ENCODE measurements around the gene SIPA1L3.
"Not testable (repeated sequence)": the region's sequence is repeated elsewhere in the genome, so short reads cannot be mapped to it uniquely, and the experiment has no call there.

Gene SIPA1L3

DNA sequence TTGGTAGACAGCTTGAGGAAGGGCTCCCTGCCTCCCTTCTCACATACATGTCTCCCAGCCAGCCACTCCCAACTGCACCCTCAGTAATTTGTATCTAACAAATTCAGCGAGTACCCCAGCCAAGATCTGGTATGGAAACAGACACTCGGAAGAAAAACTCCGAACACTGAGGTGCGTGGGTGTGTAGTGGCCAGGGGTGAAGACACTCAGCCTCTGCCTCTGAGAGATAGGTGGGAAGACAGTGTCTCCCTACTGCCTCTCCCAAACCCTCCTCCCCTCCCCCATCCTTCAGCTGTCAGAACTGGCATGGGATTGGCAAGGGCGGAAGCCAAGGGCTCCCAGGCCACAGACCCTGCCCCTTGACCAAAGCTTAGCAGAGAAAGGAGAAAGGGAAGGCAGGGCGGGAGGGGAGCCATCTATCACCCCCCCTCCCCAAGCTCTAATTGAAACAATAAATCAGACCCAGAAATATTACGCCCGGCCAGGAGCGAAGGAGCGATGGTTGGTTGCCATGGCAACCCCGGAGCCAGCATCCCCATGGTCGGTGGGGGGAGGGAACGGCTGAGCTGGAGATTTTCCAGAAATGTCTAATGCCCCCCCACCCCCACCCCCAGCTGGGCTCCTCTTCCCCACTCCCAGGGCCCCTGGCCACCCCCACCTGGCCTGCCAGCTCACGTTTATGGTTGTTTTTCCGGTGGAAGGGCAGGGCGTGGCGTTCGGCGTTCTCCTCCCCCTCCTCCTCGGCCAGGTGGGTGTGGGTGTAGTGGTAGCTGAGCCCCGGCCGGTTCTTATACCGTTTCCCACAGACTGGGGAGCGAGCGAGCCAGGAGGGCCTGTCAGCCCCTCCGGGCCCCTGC lies 310.0 kb downstream of the SIPA1L3 start:
- no peak for FAIRE-seq

DNA sequence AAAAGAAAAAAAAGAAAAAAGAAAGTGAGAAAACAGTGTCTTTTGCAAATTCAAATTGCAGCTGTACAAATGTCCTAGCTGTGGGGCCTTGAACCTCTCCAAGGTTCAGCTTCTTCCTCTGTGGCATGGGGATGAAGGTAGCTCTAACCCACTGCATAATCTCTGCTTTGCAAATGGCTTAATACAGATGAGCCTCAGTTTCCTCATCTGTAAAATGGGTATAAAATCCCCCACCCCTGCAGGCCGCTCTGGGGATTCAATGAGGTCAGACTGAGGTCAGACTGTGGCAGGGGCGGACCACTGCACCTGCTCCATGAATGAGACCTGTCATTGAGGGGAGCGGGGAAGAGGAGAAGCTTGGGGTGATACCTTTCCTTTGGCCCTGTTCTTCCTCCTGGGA lies 311.2 kb downstream of the SIPA1L3 start:
- no peak for FAIRE-seq

DNA sequence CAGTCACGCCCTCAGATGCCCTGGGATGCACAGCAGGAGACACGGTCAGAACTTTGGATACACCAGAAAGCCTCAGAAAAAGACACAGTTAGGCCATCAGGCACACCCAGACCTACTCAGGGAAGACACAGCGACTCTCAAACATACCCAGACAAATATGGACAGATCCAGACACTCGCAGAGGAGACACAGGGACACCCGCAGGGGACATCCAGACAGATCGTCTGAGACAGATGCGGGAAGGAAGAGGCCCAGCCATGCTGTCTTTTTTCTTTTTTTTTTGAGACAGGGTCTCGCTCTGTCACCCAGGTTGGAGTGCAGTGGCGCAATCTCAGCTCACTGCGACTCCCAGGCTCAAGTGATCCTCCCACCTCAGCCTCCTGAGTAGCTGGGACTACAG lies 312.2 kb downstream of the SIPA1L3 start:
- no peak for FAIRE-seq

DNA sequence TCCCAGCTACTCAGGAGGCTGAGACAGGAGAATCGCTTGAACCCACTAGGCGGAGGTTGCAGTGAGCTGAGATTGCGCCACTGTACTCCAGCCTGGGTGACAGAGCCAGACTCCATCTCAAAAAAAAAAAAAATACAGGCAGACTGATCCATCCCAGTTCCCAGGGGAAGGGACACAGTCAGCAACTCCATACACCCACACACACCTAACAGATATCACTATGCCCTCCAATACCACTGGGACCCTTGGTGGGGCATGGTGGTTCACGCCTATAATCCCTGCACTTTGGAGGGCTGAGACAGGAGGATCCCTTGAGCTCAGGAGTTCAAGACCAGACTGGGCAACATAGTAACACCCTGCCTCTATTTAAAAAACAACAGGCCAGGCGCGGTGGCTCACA lies 314.4 kb downstream of the SIPA1L3 start:
- FAIRE-seq: no peak

DNA sequence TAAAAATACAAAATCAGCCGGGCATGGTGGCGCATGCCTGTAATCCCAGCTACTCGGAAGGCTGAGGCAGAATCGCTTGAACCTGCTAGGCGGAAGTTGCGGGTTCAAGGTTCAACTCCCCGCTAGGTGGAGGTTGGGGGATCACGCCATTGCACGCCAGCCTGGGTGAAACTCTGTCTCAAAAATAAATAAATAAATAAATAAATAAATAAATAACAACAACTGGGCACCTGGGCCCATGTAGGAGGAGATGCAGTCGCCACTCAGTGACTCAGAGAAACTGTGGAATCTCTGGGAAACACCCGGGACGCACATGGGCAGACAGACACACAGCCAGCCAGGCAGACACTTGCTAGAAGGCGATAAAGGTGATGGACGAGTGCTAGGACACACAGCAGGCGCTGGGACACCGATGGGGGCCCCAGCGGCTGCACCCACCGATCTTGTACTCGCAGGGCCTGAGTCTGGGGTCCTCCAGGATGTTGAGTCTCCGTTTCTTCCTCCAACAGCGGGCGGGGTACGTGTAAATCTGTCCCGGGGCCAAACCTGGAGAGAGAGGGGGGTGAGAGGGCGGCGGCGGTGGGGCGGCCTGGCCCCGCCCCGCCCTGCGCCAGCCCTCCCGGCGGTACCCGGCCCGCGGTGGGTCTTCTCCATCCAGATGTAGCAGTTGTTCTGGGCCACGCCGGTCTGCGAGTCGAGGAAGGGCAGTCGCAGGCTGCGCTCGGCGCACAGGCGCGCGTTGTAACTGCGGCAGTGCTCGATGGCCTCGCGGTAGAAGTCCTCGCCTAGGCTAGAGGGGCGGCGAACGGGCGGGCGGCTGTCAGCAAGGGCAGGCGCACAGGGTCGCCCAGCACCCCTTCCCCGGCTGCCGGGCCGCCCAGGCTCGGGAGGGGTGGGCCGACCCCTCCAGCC lies 315.2 kb downstream of the SIPA1L3 start:
- FAIRE-seq: no peak

DNA sequence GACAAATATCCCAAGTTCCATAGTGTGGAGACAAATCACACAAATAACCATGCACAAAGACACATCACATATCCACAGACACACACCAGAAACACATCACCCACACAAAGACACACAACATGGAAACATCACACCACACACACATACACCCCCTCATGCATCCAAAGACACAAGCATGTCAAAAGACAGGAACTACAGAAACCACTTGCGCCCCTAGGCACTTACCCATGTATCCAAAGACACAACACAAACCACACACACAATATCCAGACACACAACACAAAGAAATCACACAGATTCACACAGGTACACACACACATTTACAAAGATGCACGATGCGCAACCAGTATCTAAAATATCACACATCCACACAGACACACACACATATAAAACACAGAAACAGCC lies 316.1 kb downstream of the SIPA1L3 start:
- no peak for FAIRE-seq

DNA sequence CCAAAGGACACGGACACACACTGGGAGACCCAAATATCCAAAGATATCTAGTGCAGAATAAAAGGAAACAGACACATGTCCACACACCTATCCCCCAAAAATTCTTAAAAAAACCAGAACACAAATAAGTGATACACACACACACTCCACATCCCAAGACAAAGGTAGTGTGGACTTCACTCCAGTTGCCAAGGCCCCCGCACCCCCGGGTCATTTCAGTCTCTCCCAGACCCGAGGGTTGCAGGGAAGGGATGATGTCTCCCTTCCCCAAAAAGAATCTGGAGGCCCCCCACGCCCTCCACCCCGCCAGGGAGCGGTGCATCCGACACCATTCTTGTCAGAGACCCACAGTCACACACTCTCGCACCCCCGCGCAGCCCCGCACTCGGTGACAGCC lies 316.6 kb downstream of the SIPA1L3 start:
- no peak for FAIRE-seq

DNA sequence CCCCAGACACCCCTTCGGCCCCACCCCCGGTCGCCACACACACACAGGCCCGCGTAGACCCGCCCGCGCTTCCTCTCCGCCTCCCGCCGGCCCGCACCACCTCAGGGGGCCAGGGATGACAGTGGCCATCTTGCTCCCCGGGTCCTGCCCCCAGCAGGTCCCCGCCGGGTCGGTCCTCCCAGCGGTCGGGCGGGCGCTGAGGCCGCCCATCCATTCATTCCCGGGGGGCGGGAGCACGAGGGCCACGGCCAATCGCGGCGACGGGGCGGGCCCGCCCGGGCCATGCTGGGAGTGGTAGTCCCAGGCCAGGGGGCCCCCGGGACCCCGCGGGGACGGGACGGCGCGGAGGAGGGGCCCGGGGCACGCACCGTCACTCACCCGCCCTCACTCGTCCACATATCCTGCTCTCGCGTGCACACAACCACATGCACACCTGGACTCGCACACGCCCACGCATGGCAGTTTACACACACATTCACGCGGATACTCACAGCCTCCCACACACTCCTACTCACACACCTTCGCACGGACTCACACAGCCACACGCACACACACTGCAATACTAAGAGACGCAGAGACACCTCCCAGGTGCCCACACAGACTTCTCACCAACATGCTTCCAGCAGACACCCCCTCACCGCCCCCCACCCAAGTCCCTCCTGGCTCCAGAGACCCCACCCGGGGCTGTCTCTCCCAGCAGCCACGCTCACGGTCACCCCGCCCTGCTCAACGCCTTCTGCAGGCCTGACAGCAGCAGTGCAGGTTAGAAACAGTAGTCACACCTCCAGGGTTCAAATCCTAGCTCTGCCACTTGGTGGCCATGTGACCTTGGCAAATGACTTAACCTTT lies 317.2 kb downstream of the SIPA1L3 start, which contains the start of gene DPF1:
Gene DPF1, minus strand, starts transcription at position 209 of the 849 bp plus-strand sequence. Its CDS starts 80 bp downstream, at position 129.
- no peak for FAIRE-seq

DNA sequence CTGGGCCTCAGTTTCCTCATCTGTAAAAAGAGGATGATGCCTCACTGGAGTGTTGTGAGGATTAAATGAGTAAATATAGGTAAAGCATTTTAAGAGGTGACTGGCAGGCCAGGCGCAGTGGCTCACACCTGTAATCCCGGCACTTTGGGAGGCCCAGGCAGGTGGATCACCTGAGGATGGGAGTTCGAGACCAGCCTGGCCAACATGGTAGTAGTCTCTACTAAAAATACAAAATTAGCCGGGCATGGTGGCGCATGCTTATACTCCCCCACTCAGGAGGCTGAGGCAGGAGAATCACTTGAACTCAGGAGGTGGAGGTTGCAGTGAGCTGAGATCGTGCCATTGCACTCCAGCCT lies 317.8 kb downstream of the SIPA1L3 start:
- not testable (repeated sequence) for FAIRE-seq

DNA sequence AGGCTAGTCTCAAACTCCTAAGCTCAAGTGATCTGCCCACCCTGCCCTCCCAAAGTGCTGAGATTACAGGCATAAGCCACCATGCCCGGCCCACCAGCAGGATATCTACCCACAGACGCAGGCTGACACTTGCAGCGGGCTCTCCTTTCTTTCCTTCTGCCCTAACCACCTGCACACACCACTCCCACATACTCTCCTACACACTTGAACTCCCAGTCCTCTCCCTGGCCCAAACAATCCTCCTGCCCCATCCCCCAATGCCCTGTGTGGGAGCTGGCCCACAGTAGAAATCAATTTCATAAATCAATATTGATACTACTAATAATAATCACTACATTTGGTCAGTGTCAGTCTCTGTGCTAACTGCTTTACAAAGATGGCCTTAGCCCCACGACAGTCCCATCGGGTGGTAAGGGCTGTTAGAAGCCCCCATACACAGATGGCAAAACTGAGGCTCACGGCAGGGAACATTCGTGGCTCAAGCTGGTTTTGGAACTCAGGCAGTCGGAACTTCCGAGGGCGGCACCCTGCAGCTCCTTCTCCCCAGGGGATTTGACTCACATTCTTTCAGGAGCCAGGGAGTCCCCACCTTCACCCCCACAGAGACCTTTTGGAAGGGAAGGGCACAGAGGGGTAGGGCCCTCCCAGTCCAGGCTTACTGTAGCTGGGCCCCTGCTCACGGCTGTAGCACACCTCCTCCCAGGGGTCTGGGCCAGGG lies 320.4 kb downstream of the SIPA1L3 start:
- FAIRE-seq: no peak

DNA sequence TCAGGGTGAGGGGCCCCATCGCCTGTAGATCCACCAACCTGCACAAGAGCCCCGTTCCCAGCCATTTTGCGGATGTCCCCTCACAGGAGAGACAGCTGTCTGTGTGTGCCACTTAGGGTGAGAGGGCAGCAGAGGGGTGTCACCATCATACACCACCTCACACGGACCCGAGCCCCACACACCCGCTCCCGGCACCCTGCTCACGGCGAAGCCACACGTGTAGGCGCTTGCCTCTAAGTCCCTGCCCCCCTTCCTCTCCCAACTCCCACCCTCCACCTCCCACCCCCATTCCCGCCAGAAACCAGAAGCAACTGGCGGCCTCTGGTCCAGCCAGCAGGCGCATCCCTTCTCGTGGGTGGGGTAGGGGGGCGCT lies 321.0 kb downstream of the SIPA1L3 start:
- FAIRE-seq: no peak

DNA sequence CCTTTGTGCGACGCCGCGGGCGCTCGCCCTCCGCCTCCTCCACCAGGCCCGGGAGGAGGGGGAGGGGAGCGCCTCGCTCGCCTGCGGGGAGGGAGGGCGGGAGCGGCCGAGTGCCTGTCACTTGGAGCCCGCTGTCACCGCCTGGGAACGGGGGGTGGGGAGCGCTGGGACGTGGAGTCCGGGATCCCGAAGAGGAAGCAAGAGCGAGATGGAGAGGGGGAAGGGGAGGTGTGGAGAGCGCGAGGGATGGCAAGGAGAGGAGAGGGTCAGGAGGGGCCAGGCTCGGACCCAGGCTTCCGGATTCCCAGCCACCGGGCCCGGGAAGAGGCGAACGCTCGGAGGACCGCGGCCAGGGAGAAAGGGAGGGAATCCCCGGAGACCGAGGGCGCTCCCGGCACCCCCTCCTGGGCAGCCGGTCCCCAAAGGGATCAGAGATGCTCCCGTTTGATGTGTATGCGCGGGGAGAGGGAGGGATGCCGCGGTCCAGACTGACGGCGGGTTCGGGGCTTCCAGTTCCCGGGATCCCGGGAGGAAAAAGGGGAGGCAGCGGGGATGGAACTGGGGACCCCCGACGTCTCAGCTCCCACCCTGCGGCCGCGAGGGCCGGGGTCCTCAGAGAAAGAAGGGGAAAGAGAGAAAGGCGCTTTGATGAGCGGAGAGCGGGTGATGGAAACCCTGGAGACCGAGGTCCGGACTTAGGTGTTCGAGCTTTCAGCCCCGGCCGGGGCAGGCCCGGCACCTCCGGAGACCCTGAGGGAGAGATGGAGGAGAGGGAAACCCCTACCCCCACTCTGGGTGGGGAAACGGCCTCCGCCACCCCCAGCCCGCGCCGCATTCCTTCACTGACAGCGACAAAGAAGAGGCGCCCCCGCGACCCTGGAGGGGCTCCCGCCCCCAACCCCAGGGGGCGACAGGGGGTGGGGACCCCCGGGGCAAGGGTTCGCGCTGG lies 321.8 kb downstream of the SIPA1L3 start:
- no peak for FAIRE-seq

DNA sequence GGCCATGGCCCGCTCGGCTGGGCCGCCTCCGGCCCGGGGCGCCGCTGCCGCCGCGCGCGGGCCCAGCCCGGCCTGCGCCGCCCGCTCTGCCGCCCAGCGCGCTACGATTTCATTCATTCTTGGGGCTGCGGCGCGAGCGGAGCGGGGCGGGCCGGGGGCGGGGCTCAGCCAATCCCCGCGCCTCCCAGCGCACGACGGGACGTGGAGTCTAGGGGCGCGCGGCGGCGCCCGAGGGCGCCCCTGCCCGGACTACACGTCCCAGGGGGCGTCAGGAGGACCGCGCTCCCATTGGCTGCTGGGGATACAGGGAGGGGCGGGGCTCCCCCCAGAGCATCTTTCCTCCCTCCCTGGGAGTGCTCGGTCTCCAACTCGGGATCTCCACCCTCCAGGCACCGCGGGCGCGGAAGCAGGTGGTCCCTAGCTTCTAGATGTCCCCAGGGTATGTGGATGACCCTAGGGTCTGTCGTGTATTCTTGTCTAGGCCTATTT lies 322.6 kb downstream of the SIPA1L3 start:
- no peak for FAIRE-seq

DNA sequence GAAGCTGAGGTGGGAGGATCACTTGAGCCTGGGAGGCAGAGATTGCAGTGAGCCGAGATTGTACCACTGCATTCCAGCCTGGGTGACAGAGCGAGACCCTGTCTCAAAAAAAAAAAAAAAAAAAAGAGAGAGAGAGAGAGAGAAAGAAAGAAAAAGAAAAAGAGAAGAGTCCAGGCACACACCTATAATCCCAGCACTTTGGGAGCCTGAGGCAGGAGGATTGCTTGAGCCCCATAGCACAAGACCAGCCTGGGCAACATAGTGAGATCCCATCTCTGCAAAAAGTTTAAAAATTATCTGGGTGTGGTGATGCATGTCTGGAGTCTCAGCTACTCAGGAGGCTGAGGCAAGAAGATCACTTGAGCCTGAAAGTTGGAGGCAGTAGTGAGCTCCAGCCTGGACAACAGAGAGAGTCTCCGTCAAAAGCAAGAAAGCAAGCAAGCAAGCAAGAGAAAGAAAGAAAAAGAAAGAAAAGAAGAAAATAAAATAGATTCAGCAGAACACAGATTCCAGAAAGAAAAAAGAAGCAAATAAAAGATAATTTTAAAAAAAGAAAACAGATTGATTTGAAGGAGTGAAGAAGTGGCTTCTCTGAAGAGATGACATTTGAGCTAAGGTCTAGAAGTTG lies 323.6 kb downstream of the SIPA1L3 start:
- not testable (repeated sequence) for FAIRE-seq

DNA sequence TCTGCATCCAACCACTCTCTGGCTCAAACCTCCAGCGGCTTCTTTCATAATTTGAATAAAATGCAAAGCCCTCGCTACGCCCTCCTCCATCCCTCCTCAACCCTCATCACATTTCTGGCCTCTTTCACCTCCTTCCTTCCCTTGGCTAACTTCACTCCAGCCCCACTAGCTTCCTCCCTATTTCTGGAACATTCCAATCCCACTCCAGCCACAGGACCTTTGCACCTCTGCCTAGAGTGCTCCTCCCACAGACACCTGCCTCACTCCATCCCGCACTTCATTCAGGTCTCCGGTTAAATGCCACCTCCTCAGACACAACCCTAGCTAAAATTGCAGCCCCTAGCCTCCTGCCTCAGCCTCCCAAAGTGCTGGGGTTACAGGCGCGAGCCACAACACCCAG lies 324.9 kb downstream of the SIPA1L3 start:
- FAIRE-seq: no peak

DNA sequence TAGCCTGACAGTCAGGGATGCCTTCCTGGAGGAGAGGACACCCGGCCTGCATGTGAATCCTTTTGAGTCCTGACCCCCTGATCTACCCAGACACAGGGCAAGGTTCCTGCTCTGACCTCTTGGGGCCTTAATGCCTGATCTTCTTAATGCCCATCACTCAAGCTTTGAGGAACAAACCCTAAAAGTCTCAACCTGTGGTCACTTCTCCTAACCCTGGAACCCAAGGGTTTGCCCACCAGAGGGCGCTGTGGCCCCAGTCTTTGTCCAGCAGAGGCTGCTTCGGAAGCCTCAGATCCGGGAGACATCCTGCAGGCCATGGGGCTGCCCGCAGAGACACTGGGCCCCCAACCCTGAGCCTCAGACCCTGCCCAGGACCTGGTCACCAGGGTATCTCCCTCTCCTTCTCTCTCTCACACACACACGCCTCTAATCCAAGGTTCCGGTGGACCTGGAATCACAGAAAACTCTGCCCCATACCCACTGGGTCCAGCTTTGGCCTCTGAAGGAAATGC lies 326.8 kb downstream of the SIPA1L3 start:
- no peak for FAIRE-seq

DNA sequence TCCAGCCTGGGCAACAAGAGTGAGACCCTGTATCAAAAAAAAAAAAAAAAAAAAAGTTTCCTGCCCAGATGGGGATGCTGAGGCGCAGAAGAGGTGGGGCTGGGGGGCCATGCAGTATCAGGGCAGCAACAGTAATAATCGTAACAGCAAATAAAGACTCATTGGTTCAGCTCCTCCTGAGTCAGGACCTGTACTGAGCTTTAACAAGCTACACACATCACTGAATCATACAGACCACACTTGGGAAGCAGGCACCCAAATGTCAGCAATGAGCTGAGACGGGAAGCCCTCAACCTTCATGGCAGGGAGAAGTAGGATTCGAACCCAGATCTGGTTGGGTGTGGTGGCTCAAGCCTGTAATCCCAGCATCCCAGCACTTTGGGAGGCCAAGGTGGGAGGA lies 327.6 kb downstream of the SIPA1L3 start:
- FAIRE-seq: no peak

DNA sequence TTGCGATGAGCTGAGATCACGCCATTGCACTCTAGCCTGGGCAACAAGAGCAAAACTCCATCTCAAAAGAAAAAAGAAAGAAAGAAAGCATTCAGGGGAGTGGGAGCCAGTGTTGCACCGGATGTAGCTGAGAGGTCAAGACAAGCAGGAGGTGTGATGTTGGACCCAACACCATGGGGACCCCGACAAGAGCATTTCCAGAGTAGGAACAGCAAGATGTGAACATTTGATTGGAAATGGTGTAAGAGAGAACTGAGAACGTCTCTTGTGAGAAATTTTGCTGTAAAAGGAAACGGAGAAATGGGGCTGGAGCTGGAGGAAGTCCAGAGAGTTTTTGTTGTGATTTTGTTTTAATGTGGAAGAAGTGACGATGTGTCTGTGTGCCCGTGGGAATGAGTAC lies 332.8 kb downstream of the SIPA1L3 start:
- no peak for FAIRE-seq

DNA sequence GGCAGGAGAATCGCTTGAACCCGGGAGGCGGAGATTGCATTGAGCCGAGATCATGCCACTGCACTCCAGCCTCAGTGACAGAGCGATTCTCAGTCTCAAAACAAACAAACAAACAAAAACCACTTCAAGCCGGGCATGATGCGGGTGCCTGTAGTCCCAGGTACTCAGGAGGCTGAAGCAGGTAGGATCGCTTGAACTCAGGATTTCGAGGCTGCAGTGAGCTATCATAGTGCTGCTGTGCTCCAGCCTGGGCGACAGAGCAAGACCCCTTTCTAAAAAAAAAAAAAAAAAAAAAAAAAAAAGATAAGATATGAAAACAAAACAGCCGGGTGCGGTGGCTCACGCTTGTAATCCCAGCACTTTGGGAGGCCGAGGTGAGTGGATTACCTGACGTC lies 336.3 kb downstream of the SIPA1L3 start:
- no peak for FAIRE-seq
